ENCODE data around the gene ANKRD1.

Gene ANKRD1

GRCh38 chr10:90917968-90918318 lies 2.9 kb downstream of the ANKRD1 start:
- Histone ChIP-seq H3K9ac (ENCODE audit: low read depth, low read length, poor library complexity) (no peak overlapping the region), H2BK15ac (ENCODE audit: low read length) (no peak overlapping the region), H2BK120ac (ENCODE audit: low read depth, low read length) (no peak overlapping the region), H3K4me2 (ENCODE audit: insufficient read depth, low read length, poor library complexity, severe bottlenecking) (no peak overlapping the region), H3K36me3 (replicated peaks in 1 of 2; ENCODE audit: control insufficient read depth in 2 of 2, insufficient read depth in 2 of 2, low read length in 2 of 2) (no peaks in the 10 kb centered on the region), H3K23ac (ENCODE audit: low read depth, low read length, poor library complexity) (no peak overlapping the region), H2AK5ac (ENCODE audit: low read depth, low read length) (no peak overlapping the region), H3K4me1 (ENCODE audit: control insufficient read depth in 2 of 2, insufficient read depth in 1 of 2, low read depth in 1 of 2, low read length in 2 of 2) (peaks cover 0 to 10% of the 10 kb centered on the region in 2 donors), H3K27ac (replicated peaks; ENCODE audit: low read length) (no peak overlapping the region), H4K8ac (ENCODE audit: low read depth, low read length) (no peak overlapping the region), H3K14ac (ENCODE audit: low read length) (no peak overlapping the region), H3K27me3 (ENCODE audit: control insufficient read depth in 3 of 3, insufficient read depth in 3 of 3, low read depth in 1 of 3, low read length in 3 of 3) (no peaks in the 10 kb centered on the region), H3K4ac (ENCODE audit: low read length) (no peak overlapping the region), H3K79me1 (ENCODE audit: low read depth, low read length) (no peaks in the 10 kb centered on the region), H4K91ac (ENCODE audit: low read depth, low read length, poor library complexity) (no peak overlapping the region), H3K18ac (ENCODE audit: low read length) (no peak overlapping the region), H2AFZ (ENCODE audit: low read length) (no peak overlapping the region), H3K4me3 (ENCODE audit: low read length in 2 of 2) (no peak overlapping the region), H3K9me3 (replicated peaks in 1 of 2; ENCODE audit: control insufficient read depth in 2 of 2, insufficient read depth in 1 of 2, low read depth in 1 of 2, low read length in 2 of 2) (no peaks in the 10 kb centered on the region), H2BK12ac (ENCODE audit: low read length) (no peak overlapping the region), H2BK5ac (ENCODE audit: low read length) (no peak overlapping the region)
- no peak for DNase-seq (ENCODE audit: low spot score)
- WGBS, 2 donors (ENCODE audit: extremely low coverage in 2 of 2, insufficient read length in 2 of 2, insufficient replicate concordance in 1 of 2): no CpG with 5 or more reads among the region's 3 CpGs

DNA sequence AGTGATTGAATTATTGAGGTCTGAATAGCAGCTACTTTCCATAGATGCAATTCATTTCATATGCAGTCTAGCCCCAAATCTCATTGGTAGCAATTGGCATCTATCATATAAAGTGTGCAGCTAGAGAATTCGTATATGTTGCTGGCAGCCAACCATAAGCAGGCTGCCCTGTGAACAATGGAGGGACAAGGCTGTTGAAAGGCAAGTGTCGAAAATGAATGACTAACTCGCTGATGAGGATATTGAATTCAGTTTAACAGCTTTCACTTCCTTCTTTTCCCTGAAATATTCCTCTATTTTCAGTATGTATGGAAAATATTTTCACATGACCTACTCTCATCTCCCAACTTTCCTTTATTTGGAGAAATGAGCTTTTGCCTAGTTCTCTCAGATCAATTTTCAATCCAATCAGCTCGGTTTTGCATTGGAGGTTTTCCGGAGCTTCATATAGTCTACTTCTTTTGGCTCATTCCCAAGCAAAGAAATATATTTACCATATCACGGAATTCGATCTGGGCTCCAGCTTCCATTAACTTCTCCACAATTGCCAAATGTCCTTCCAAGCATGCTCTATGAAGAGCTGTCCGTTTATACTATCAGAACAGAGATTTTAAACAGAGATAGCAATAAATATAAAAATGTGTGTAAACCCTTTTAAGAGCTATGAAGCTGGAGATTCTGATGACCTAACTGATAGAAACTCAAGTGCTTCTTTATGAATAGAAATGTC lies 3.5 kb downstream of the ANKRD1 start:
- H3K18ac ChIP-seq (ENCODE audit: low read length): no peak overlapping the region
- no peak overlapping the region for H3K23ac ChIP-seq (ENCODE audit: low read depth, low read length, poor library complexity)
- H3K14ac ChIP-seq (ENCODE audit: low read length): no peak overlapping the region
- no peak overlapping the region for H2BK5ac ChIP-seq (ENCODE audit: low read length)
- H3K4me3 ChIP-seq (ENCODE audit: low read length in 2 of 2): no peak overlapping the region
- no peak overlapping the region for H3K4ac ChIP-seq (ENCODE audit: low read length)
- WGBS, 2 donors (ENCODE audit: extremely low coverage in 2 of 2, insufficient read length in 2 of 2, insufficient replicate concordance in 1 of 2): no CpG with 5 or more reads among the region's 8 CpGs
- H2BK120ac ChIP-seq (ENCODE audit: low read depth, low read length): no peak overlapping the region
- peaks cover 0 to 3% of the 10 kb centered on the region in 2 donors for H3K9me3 ChIP-seq (replicated peaks in 1 of 2; ENCODE audit: control insufficient read depth in 2 of 2, insufficient read depth in 1 of 2, low read depth in 1 of 2, low read length in 2 of 2)
- no peak overlapping the region for H4K8ac ChIP-seq (ENCODE audit: low read depth, low read length)
- no peak overlapping the region for H4K91ac ChIP-seq (ENCODE audit: low read depth, low read length, poor library complexity)
- H2BK15ac ChIP-seq (ENCODE audit: low read length): no peak overlapping the region
- no peak overlapping the region for H3K27ac ChIP-seq (replicated peaks; ENCODE audit: low read length)
- no peak overlapping the region for H3K9ac ChIP-seq (ENCODE audit: low read depth, low read length, poor library complexity)
- H3K79me1 ChIP-seq (ENCODE audit: low read depth, low read length): no peaks in the 10 kb centered on the region
- peaks cover under 1 to 7% of the 10 kb centered on the region in 2 donors for H3K4me1 ChIP-seq (ENCODE audit: control insufficient read depth in 2 of 2, insufficient read depth in 1 of 2, low read depth in 1 of 2, low read length in 2 of 2)
- no peaks in the 10 kb centered on the region for H3K36me3 ChIP-seq (replicated peaks in 1 of 2; ENCODE audit: control insufficient read depth in 2 of 2, insufficient read depth in 2 of 2, low read length in 2 of 2)
- no peak for DNase-seq (ENCODE audit: low spot score)
- no peak overlapping the region for H3K4me2 ChIP-seq (ENCODE audit: insufficient read depth, low read length, poor library complexity, severe bottlenecking)
- no peaks in the 10 kb centered on the region for H3K27me3 ChIP-seq (ENCODE audit: control insufficient read depth in 3 of 3, insufficient read depth in 3 of 3, low read depth in 1 of 3, low read length in 3 of 3)
- no peak overlapping the region for H2AK5ac ChIP-seq (ENCODE audit: low read depth, low read length)
- no peak overlapping the region for H2BK12ac ChIP-seq (ENCODE audit: low read length)
- no peak overlapping the region for H2AFZ ChIP-seq (ENCODE audit: low read length)

- no peak overlapping the region for H3K4me2 ChIP-seq (ENCODE audit: insufficient read depth, low read length, poor library complexity, severe bottlenecking)
- H2AFZ ChIP-seq (ENCODE audit: low read length): no peak overlapping the region
- no peaks in the 10 kb centered on the region for H3K79me1 ChIP-seq (ENCODE audit: low read depth, low read length)
- H4K91ac ChIP-seq (ENCODE audit: low read depth, low read length, poor library complexity): no peak overlapping the region
- no peaks in the 10 kb centered on the region for H3K27me3 ChIP-seq (ENCODE audit: control insufficient read depth in 3 of 3, insufficient read depth in 3 of 3, low read depth in 1 of 3, low read length in 3 of 3)
- no peak overlapping the region for H3K9ac ChIP-seq (ENCODE audit: low read depth, low read length, poor library complexity)
- no peak overlapping the region for H3K23ac ChIP-seq (ENCODE audit: low read depth, low read length, poor library complexity)
- H4K8ac ChIP-seq (ENCODE audit: low read depth, low read length): no peak overlapping the region
- H2BK5ac ChIP-seq (ENCODE audit: low read length): no peak overlapping the region
- H3K36me3 ChIP-seq (replicated peaks in 1 of 2; ENCODE audit: control insufficient read depth in 2 of 2, insufficient read depth in 2 of 2, low read length in 2 of 2): no peaks in the 10 kb centered on the region
- no peak overlapping the region for H3K18ac ChIP-seq (ENCODE audit: low read length)
- H3K14ac ChIP-seq (ENCODE audit: low read length): no peak overlapping the region
- H2BK12ac ChIP-seq (ENCODE audit: low read length): no peak overlapping the region
- no peak for DNase-seq (ENCODE audit: low spot score)
- no peak overlapping the region for H2BK15ac ChIP-seq (ENCODE audit: low read length)
- no peak overlapping the region for H3K4me3 ChIP-seq (ENCODE audit: low read length in 2 of 2)
- H2BK120ac ChIP-seq (ENCODE audit: low read depth, low read length): no peak overlapping the region
- H3K4ac ChIP-seq (ENCODE audit: low read length): no peak overlapping the region
- H3K9me3 ChIP-seq (replicated peaks in 1 of 2; ENCODE audit: control insufficient read depth in 2 of 2, insufficient read depth in 1 of 2, low read depth in 1 of 2, low read length in 2 of 2): peaks cover 0 to 3% of the 10 kb centered on the region in 2 donors
- H3K4me1 ChIP-seq (ENCODE audit: control insufficient read depth in 2 of 2, insufficient read depth in 1 of 2, low read depth in 1 of 2, low read length in 2 of 2): peaks cover 5 to 7% of the 10 kb centered on the region in 2 donors
- WGBS, 2 donors (ENCODE audit: extremely low coverage in 2 of 2, insufficient read length in 2 of 2, insufficient replicate concordance in 1 of 2): no CpG with 5 or more reads among the region's 6 CpGs
- H3K27ac ChIP-seq (replicated peaks; ENCODE audit: low read length): no peak overlapping the region
- no peak overlapping the region for H2AK5ac ChIP-seq (ENCODE audit: low read depth, low read length)
Observed at GRCh38 chr10:90916392-90917237, 4.3 kb downstream of the ANKRD1 start.

GRCh38 chr10:90915766-90916075 lies 5.2 kb downstream of the ANKRD1 start:
- H2BK5ac ChIP-seq (ENCODE audit: low read length): no peak overlapping the region
- no peak overlapping the region for H4K8ac ChIP-seq (ENCODE audit: low read depth, low read length)
- no peak for DNase-seq (ENCODE audit: low spot score)
- H3K36me3 ChIP-seq (replicated peaks in 1 of 2; ENCODE audit: control insufficient read depth in 2 of 2, insufficient read depth in 2 of 2, low read length in 2 of 2): no peaks in the 10 kb centered on the region
- no peak overlapping the region for H2AK5ac ChIP-seq (ENCODE audit: low read depth, low read length)
- no peak overlapping the region for H2AFZ ChIP-seq (ENCODE audit: low read length)
- no peak overlapping the region for H2BK12ac ChIP-seq (ENCODE audit: low read length)
- peaks cover 0 to 3% of the 10 kb centered on the region in 2 donors for H3K9me3 ChIP-seq (replicated peaks in 1 of 2; ENCODE audit: control insufficient read depth in 2 of 2, insufficient read depth in 1 of 2, low read depth in 1 of 2, low read length in 2 of 2)
- peak overlapping the region; percentile 42 for H3K18ac ChIP-seq (ENCODE audit: low read length)
- H2BK15ac ChIP-seq (ENCODE audit: low read length): no peak overlapping the region
- no peak overlapping the region for H3K4me2 ChIP-seq (ENCODE audit: insufficient read depth, low read length, poor library complexity, severe bottlenecking)
- no CpG with 5 or more reads among the region's 11 CpGs for WGBS, 2 donors (ENCODE audit: extremely low coverage in 2 of 2, insufficient read length in 2 of 2, insufficient replicate concordance in 1 of 2)
- H3K4ac ChIP-seq (ENCODE audit: low read length): no peak overlapping the region
- H3K14ac ChIP-seq (ENCODE audit: low read length): no peak overlapping the region
- no peak overlapping the region for H2BK120ac ChIP-seq (ENCODE audit: low read depth, low read length)
- H4K91ac ChIP-seq (ENCODE audit: low read depth, low read length, poor library complexity): no peak overlapping the region
- no peak overlapping the region for H3K4me3 ChIP-seq (ENCODE audit: low read length in 2 of 2)
- H3K79me1 ChIP-seq (ENCODE audit: low read depth, low read length): no peaks in the 10 kb centered on the region
- no peak overlapping the region for H3K9ac ChIP-seq (ENCODE audit: low read depth, low read length, poor library complexity)
- peaks cover 3 to 5% of the 10 kb centered on the region in 2 donors for H3K4me1 ChIP-seq (ENCODE audit: control insufficient read depth in 2 of 2, insufficient read depth in 1 of 2, low read depth in 1 of 2, low read length in 2 of 2)
- no peaks in the 10 kb centered on the region for H3K27me3 ChIP-seq (ENCODE audit: control insufficient read depth in 3 of 3, insufficient read depth in 3 of 3, low read depth in 1 of 3, low read length in 3 of 3)
- H3K23ac ChIP-seq (ENCODE audit: low read depth, low read length, poor library complexity): no peak overlapping the region
- no peak overlapping the region for H3K27ac ChIP-seq (replicated peaks; ENCODE audit: low read length)

All from neuronal stem cell (in vitro differentiated cells).